GM15510 (cell line): ENCODE measurements around the gene RASSF4.

Source experiments
- POLR2A ChIP-seq: IDR thresholded peaks from 3 replicates; pipeline ENCODE4 v1.6.1; 2011; ENCODE audit warnings: borderline replicate concordance; ENCODE audit not compliant: insufficient read length; ENCODE audit errors: extremely low read depth

RASSF4 gene

DNA sequence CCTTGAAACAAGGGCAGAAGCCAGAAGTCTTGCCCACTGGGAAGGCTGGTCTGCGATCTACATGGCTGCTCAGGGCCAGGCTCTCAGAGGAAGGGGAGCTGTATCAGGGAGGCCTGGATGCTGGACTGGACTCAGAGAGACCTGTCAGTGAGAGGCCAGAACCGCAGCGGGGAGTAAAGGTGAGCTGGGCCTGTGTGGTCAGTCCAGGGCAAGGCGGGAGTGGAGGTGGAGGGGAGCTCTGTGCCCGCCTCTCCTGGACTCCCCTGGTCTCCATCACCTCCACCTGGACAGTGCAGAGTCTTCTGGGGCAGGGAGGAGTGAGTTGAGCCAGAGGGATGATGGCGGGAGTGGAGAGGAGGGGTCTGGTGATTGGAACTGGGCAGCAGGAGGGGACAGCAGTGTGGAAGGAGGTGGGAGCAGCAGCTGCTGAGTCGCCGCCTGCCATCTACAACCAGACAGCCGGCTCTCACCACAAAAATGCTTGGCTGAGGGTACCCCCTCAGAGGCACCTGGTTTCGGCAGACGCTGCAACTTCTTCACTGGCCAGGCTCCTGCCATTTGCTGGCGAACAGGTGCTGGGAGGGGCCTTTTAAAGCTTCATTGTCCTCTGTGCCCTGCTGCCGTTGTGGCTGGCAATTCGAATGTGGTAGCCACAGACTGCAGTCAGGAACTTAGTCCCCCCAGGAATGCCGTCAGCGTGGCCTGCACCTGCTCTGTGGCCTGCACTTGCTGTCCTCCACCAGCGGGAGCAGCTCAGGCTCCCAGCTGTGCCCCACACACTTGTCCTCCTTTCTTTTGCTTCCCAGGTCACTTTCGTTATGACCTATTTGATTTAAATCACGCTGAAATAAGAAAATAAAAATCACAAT is 3.5 kb downstream of the RASSF4 start:
- TF ChIP-seq POLR2A = no peak

DNA sequence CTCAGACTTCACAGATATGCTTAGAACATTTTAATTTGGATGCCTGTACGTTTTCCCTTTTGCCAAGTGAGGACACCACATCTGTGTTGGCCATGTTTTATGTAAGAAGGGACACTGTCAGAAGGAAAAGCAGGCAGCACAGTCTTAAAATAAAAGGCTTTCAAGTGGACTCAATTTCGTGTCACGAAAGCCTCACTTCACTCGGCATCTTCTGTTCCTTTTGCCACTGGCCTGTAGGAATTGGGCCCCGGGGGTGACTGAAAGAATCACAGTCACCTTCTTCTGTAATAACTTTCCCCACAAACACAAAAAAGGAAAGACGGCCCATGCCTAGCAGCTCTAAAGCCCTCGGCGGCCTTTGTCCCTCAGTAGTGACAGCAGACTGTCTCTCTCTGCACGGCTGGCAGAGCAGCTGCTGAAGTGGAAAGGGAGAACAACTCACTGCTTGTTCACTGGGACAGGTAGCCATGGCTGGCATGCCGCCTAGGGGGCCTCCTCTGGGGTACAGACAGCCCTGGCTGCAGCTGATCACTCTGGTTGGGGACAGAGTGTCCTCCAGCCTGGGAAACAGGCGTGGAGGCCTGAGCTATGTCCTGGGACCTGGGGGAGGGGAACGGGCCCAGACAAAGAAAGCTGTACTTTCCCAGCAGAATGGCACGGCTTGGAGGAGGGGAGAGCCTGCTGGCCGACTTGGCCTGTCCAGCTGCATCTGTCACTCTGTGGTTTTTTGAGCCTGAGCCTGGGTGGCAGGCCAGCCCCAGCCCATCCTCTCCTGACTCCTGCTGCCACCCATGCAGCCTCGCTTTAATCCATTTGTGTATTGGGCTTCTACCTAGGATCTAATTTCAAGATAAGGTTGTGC is 4.4 kb downstream of the RASSF4 start:
- TF ChIP-seq POLR2A = no peak

GRCh38 chr10:44965104-44965503 is 5.5 kb downstream of the RASSF4 start:
- TF ChIP-seq POLR2A = no peak

DNA sequence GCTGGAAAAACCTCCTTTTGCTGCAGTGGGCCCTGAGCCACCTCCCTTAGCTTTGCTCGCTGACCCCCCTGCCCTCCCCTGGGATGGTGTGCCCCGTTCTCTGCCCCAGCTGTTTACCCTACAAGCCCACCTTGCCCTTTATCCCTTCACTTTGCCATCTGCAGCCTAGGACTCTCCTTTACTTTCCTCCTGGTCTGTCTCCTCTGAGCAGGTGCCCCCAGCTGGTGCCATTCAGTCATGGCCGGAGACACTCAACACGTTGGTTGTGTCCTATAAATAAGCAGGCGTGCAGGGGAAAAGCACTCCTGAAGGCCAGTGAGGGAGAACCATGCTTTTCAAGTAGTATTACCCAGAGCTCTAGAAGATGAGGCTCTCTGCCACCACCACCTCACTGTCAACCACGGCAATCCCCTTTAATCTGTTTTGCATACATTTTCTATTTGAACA is 6.1 kb downstream of the RASSF4 start:
- no peak for TF ChIP-seq POLR2A

DNA sequence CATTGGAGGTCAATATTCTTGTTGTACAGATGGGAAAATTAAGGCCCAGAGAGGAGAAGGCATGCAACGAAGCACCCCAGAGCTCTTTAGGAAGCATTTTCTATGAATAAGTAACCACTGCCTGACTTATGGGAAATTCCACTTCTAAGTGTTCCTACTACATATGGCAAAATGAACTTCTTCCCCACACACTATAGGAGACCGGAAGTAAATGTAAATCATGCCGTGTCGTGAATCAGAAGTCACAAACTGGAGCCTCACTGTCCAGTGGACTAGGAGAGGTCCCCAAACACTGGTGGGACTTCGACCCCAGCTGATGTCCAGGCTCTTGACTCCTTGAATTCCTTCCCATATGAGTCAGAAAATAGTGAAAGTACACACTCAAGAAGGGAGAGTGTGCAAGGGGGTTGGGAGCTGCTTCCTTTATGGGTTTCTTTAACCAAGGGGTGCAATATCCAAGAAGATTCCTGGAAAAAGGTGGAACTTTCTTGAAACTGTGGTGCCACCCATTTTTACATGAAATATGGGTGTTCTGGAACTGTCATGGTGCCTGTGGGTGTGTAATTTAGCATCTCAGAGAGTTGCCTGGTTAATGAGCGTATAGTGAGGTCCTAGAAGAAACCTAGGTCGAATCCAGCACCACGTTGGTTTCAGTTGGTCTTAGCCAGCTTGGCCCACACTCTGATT is 6.7 kb downstream of the RASSF4 start:
- TF ChIP-seq POLR2A = no peak

GRCh38 chr10:44966816-44967509 is 7.4 kb downstream of the RASSF4 start:
- no peak for TF ChIP-seq POLR2A

DNA sequence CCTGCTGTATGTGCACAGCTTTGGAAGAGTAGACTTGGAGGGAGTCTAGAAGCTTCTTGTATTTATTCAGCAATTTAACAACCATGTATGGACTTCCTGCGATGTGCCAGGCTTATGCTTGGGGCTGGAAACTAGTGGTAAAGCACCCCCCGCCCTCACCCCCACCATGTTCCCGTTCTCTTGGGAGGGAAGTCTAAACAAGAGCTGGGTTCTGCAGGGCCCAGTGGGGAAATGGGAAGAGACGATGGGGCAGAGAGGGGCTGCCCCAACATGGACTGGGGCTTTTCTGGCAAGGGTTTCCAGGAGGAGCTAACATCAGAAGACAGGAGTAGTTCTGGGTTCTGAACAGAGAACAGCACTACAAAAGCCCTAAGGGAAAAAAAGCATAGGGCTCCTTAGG is 8.0 kb downstream of the RASSF4 start:
- TF ChIP-seq POLR2A = no peak

DNA sequence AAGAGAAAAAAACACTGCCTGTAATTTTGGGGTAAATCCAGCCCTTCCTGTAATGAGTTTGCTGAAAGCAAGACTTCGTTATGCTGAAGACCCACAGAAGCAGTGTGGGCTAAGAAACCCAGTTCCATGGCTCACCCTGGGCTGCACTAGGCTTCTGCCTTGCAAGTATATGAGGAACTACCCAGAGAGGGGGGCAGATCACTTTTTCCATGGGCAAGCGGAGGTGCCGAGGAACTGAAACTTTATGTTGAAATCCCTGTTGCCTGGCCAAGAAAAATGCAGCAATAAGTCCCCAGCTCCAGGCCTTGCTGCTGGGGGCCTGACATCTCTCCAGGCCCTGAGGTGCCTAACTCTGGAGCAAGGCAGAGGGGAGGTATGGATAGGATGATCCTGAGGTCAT is 8.5 kb downstream of the RASSF4 start:
- no peak for TF ChIP-seq POLR2A

DNA sequence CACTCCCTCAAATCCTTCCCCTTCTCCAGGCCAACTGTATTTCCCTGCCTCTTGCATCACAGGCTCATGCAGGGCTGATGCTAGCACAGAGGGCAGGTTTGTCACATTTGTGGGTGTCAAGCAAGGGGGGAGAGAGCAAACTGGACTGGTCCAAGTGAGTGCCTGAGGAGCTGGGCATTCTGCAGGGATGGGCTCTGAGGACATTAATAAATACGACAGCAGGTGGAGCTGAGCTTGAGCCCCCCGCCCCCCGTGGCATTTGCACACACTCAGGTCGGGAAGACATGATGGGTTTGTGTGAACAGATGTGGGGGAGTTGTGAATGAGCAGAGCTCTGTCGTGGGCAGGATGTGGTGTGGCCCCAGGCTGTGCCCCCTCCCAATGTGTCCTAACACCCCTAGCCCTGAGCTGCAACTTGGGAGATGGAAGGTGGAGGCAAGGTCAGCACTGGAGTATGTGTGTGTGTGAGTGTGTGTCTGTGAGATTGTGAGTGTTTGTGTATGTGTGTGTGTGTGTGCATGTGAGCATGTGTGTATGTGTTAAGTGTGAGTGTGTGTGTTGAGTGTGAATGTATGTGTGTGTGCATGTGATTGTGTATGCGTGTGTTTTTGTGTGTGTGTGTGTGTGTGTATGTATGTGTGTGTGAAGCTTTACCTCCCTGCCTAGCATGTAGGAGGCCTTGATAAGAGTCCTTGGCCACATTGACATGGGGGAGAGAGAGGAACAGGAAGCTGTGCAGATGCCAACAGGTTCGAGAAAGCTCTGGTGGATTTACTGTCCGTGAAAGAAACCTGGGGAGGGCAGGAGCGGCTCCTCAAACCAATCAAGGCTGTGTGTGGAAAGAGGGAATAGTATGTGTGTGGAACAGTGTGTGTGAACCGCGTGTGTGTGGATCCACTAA is 9.1 kb downstream of the RASSF4 start:
- TF ChIP-seq POLR2A = no peak

DNA sequence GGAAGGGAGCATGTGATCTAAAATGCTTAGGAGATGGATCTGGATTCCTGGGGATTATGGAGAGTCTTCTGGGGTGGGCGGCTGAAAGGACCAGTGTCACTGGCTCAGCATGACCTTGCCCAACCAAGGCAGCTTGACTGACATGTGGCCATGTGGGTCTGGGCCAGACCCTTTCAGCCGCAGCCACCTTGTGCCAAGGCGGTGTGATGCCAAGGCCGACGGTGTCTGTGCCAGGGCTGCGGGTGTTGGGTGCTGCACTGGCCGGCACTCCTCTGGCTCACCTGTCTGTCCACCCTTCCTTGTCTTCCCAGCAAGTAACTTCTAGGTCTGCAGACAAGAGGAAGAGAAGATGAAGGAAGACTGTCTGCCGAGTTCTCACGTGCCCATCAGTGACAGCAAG is 10.3 kb downstream of the RASSF4 start:
- no peak for TF ChIP-seq POLR2A

GRCh38 chr10:44970812-44971395 is 11.3 kb downstream of the RASSF4 start:
- TF ChIP-seq POLR2A = no peak

- no peak for TF ChIP-seq POLR2A
These were observed 11.8 kb downstream of the RASSF4 start for GRCh38 chr10:44971434-44971833.
